ENCODE results near the gene CCDC106.

- TF ChIP-seq CTCF (conservative IDR thresholded peaks at IDR 0.05), result no peak
- TF ChIP-seq ZFX (IDR thresholded peaks at IDR 0.05), result no peak
Measured at GRCh38 chr19:55613396-55613795, 34.6 kb upstream of the CCDC106 start.

All from C4-2B (cell line).